Stimulated activated naive CD8-positive, alpha-beta T cell treated with anti-CD3 and anti-CD28 coated beads, Interleukin-15, Interleukin-2, amounts not matched to agents 100 U/mL and 50 U/mL, for 24 hours (primary cell): Measurements from ENCODE around the gene ZNRF3.
"Not testable (repeated sequence)": the region's sequence is repeated elsewhere in the genome, so short reads cannot be mapped to it uniquely, and the experiment has no call there.

Source experiments
- ATAC-seq: fragments of 150-1000 bp; cut with Tn5 transposase; one replicate; pipeline ENCODE4 v1.10.0; 2021
- DNase-seq: peaks from one replicate; pipeline ENCODE4 v3.0.0; 2021

The ZNRF3 gene

DNA sequence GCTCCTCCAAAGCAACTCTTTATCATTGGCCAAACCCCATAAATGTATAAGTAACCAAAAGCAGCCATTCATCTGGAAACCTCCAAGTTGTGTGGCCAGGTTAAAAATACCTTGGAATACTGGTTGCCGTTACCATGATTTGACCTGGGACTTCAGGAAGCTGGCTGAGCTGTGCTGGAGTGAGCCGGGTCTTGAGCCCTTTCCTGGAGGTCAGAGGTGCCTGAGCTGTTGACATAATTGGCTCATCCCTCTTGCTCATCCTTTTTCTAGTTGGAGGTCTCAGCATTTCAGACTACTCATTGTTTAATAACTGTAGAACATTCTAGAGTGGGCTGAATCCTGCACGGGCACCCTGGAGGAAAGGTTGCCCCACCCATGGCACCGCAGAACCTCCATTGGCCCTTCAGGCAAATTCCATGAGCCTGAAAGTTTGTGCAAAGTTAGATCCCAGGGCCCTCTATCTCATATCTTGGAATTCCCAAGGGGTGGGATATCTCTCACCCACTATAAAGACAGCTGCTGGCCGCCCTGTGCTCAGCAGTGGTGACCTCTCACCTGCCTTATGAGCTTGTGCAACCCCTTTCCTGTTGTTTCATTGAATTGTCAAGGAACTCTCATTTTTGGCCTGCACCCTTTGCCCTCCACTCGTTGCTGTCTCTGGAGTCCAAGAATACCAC lies 101.2 kb downstream of the ZNRF3 start:
- ATAC-seq = no peak

DNA sequence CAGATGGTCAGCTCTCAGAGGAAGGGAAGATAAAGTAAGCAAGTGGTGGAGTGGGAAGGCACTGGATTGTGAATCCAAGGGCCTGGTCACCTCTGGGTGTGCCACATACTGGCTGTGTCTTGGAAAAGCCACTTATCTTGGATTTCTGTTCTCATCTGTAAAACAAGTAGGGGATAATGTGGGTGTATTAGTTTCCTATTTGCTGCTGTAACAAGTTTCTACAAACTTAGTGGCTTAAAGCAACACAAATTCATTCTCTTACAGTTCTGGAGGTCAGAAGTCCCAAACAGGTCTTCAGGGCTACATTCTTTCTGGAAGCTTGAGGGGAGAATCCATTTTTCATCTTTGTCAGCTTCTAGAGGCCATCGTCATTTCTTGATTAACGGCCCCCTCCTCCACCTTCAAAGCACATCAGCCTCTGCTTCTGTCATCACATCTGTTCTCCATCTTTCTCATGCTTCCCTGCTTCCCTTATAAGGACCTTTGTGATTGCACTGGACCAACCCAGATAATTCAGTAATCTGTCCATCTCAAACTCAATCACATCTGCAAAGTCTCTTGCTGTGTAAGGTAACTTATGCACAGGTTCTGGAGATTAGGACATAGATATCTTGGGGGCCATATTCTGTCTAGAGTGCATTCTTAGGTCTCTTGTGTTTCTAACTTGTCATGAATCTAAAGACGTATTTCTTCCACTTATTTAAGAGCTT lies 102.4 kb downstream of the ZNRF3 start:
- no peak for ATAC-seq

More for the DNA sequence above, 101.2 kb downstream of the ZNRF3 start:
- no peak for DNase-seq

GRCh38 chr22:28986366-28986765 lies 103.0 kb downstream of the ZNRF3 start:
- ATAC-seq = no peak
- DNase-seq = no peak

More for the DNA sequence above, 102.4 kb downstream of the ZNRF3 start:
- DNase-seq = no peak

- no peak for ATAC-seq
These were observed 105.1 kb downstream of the ZNRF3 start for GRCh38 chr22:28988457-28988856.

GRCh38 chr22:28989035-28989464 lies 105.7 kb downstream of the ZNRF3 start:
- ATAC-seq = peak; percentile 81

More at GRCh38 chr22:28988457-28988856, 105.1 kb downstream of the ZNRF3 start:
- no peak for DNase-seq

GRCh38 chr22:28989484-28989883 lies 106.1 kb downstream of the ZNRF3 start:
- no peak for ATAC-seq
- DNase-seq = no peak

More at GRCh38 chr22:28989035-28989464, 105.7 kb downstream of the ZNRF3 start:
- DNase-seq = peak; percentile 9

- ATAC-seq (no peak), DNase-seq (no peak)
These were observed 106.5 kb downstream of the ZNRF3 start for GRCh38 chr22:28989912-28990311.

GRCh38 chr22:28992565-28993356 lies 109.4 kb downstream of the ZNRF3 start:
- ATAC-seq (no peak), DNase-seq (no peak)

DNA sequence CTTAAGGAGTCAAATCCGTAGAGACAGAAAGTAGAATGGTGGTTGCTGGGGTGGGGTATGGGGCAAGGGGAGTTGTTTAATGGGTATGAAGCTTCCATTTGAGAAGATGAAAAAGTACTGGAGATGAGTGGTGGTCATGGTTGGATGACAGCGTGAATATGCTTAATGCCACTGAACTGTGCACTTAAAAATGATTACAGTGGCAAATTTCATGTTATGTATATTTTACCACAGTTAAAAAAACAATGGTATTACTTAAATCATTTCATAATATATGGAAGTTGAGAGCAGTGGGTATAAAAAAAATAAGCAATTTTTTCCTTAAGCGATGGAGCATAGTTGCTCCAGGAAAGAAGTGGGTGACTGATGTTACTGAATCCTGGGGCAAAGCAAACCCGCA lies 111.2 kb downstream of the ZNRF3 start:
- no peak for ATAC-seq
- no peak for DNase-seq

GRCh38 chr22:28995551-28995950 lies 112.2 kb downstream of the ZNRF3 start:
- DNase-seq (no peak), ATAC-seq (no peak)

DNA sequence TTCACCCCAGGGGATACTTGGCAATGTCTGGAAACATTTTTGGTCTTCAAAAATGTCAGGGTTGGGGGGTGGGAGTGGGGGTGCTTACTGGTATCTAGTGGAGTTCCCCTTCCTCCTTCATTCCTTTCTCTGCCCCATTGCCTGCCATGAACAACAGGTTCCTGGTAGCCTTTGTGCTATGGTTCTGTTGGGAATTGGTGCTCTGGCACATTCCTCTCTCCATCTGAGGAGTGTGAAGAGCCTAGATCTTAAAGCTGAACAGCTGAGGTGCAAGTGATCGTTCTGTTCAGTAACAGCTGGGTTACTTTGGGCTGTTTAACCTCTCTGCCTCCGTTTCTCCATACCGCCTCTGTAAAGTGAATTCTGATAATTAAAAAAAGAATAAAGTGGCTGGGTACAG lies 114.0 kb downstream of the ZNRF3 start:
- DNase-seq = no peak
- ATAC-seq = no peak

GRCh38 chr22:28998681-28999080 lies 115.3 kb downstream of the ZNRF3 start:
- ATAC-seq = no peak
- no peak for DNase-seq

- no peak for DNase-seq
- no peak for ATAC-seq
These were observed 116.1 kb downstream of the ZNRF3 start for GRCh38 chr22:28999510-28999909.

- no peak for DNase-seq
- no peak for ATAC-seq
These were observed 116.7 kb downstream of the ZNRF3 start for GRCh38 chr22:28999919-29000556.

DNA sequence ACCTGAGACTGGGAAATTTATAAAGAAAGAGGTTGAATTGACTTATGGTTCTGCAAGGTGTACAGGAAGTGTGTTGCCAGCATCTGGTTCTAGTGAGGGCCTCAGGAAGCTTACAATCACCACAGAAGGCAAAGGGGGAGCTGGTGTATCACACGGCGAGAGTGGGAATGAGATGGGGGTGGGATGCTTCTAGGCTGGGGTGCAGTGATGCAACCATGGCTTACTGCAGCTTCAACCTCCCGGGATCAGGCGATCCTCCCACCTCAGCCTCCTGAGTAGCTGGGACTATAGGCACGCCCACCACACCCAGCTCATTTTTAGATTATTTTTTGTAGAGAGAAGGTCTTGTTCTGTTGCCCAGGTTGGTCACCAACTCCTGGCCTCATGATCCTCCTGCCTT lies 117.3 kb downstream of the ZNRF3 start:
- no peak for DNase-seq
- no peak for ATAC-seq

DNA sequence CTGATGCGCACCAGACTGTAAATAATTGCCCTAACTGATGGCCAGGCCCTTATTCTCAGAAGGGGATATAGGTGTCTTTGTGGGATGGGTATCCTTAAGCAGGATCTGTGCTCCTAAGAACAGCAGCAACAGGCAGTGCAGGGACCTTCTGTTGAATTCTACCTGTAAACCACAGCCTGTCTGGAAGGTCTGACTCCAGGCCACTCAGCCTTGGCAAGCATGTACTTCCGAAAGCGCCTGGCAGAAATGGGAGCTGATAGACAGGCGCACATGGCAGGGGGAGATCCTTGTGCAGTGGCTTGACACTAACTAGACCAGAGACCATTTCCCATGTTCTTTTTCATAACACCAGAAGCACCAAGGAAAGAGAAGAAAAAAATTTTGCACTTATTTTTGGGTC lies 119.2 kb downstream of the ZNRF3 start:
- no peak for ATAC-seq
- DNase-seq = no peak

DNA sequence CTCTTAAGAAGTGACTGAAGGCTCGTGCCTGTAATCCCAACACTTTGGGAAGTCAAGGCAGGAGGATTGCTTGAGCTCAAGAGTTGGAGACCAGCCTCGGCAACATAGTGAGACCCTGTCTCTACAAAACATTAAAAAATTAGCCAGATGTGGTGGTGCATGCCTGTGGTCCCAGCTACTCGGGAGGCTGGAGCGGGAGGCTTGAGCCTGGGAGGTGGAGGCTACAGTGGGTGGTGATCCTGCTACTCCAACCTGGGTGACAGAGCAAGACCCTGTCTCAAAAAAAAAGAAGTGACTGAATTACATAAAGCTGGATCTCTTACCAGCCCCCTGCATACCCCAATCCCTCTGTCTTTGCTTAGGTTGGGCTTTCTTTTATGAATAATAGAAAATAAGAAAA lies 120.2 kb downstream of the ZNRF3 start:
- ATAC-seq = no peak
- no peak for DNase-seq

- DNase-seq (no peak), ATAC-seq (no peak)
These were observed 120.7 kb downstream of the ZNRF3 start for GRCh38 chr22:29003975-29004646.

GRCh38 chr22:29004647-29005371 lies 121.4 kb downstream of the ZNRF3 start:
- DNase-seq = no peak
- ATAC-seq = no peak

DNA sequence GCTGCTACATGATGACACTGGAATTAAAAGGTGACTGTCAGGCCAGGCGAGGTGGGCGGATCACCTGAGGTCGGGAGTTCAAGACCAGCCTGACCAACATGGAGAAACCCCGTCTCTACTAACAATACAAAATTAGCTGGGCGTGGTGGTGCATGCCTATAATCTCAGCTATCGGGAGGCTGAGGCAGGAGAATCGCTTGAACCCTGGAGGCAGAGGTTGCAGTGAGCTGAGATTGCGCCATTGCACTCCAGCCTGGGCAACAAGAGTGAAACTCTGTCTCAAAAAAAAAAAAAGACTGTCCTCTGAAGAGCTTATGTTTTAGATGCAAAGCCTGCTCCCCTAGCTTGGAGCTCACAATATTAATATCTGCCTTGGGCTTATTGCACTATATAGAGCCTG lies 122.4 kb downstream of the ZNRF3 start:
- not testable (repeated sequence) for DNase-seq, ATAC-seq

- ATAC-seq (no peak), DNase-seq (no peak)
These were observed 123.0 kb downstream of the ZNRF3 start for GRCh38 chr22:29006346-29006745.
